Measurements from ENCODE around the gene DOCK2.

DNA sequence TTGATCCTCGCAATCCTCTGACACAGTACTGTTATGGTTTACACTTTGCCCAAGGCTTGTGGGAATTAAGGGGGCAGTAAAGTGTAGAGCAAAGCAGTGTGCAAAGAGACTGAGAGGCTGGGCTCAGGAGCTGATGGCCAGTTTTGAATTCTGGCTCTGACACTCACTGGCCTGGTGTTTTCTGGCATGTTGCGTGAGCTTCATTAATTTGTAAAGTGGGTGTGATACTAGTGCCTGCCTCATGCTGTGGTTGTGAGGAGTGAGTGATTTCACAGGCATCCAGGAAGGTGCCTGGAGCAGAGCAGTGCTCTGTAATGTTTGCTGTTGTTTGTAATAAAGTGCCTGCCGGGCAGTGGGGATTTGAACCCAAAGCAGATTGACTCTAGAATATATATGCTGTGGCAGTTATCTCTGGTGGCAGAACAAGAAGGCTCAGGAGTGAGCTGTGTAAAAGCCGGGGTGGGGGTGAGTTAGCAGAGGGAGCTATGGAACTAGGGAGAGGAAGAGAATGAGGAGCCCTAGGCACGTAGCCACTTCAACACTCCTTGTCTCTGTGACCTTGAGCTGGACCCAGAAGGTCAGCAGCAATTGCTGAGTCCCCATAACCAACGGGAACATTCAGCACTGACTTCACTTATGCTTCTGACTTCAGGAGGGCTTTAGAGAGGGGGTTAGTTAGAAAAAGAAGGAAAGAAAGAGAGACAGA lies 108.5 kb downstream of the DOCK2 start:
- TF ChIP-seq, protein P1, sequence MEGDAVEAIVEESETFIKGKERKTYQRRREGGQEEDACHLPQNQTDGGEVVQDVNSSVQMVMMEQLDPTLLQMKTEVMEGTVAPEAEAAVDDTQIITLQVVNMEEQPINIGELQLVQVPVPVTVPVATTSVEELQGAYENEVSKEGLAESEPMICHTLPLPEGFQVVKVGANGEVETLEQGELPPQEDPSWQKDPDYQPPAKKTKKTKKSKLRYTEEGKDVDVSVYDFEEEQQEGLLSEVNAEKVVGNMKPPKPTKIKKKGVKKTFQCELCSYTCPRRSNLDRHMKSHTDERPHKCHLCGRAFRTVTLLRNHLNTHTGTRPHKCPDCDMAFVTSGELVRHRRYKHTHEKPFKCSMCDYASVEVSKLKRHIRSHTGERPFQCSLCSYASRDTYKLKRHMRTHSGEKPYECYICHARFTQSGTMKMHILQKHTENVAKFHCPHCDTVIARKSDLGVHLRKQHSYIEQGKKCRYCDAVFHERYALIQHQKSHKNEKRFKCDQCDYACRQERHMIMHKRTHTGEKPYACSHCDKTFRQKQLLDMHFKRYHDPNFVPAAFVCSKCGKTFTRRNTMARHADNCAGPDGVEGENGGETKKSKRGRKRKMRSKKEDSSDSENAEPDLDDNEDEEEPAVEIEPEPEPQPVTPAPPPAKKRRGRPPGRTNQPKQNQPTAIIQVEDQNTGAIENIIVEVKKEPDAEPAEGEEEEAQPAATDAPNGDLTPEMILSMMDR (conservative IDR thresholded peaks at IDR 0.05) = no peak
- no peak for TF ChIP-seq ZFX (IDR thresholded peaks at IDR 0.05)
